Esophagus muscularis mucosa (tissue), 4 donors: Measurements from ENCODE around the gene DGAT2. TPM values are rescaled to one million over a fixed set of nuclear protein-coding genes. Genes with fewer than 3 reads are reported as not detected.

Experiments used
- DNase-seq: peaks from one replicate; pipeline ENCODE4 v3.0.0-alpha.2; 2017; ENCODE audit errors: extremely low spot score
- H3K27ac ChIP-seq, 4 donors: fragments of 200-600 bp; sonication (generic); replicated peaks in 1 of 4; 1 replicate in 3 of 4; 2 replicates in 1 of 4; pipeline ENCODE4 v1.5.1; 2016 to 2019; ENCODE audit warnings: mild to moderate bottlenecking in 1 of 4
- H3K27me3 ChIP-seq, 4 donors: fragments of 200-600 bp; sonication (generic); one replicate each; pipeline versions ENCODE4 v1.5.1 to v1.6.0; 2016 to 2019
- H3K36me3 ChIP-seq, 4 donors: fragments of 200-600 bp; sonication (generic); one replicate each; pipeline ENCODE4 v1.5.1; 2016 to 2019
- H3K4me1 ChIP-seq, 4 donors: fragments of 200-600 bp; sonication (generic); one replicate each; pipeline ENCODE4 v1.5.1; 2016 to 2019
- H3K4me3 ChIP-seq, 4 donors: fragments of 200-600 bp; sonication (generic); 1 replicate in 2 of 4; 2 replicates in 2 of 4; pipeline ENCODE4 v1.5.1; 2016 to 2019; ENCODE audit warnings: mild to moderate bottlenecking in 4 of 4, moderate library complexity in 1 of 4
- H3K9me3 ChIP-seq, 4 donors: fragments of 200-600 bp; sonication (generic); 1 replicate in 3 of 4; 2 replicates in 1 of 4; pipeline ENCODE4 v1.5.1; 2016 to 2019
- CTCF ChIP-seq, 3 experiments: fragments of 200-600 bp in 2 of 3; fragments of 450-650 bp in 1 of 3; sonication (generic) in 2 of 3; IDR thresholded peaks; one replicate each; pipeline ENCODE4 v1.5.1; 2017 to 2019; ENCODE audit warnings: antibody characterized with exemption in 3 of 3, mild to moderate bottlenecking in 2 of 3, moderate library complexity in 1 of 3
- EP300 ChIP-seq: sonication (generic); formaldehyde crosslinking; IDR thresholded peaks from one replicate; pipeline ENCODE4 v1.6.1; 2017; ENCODE audit warnings: antibody characterized with exemption
- POLR2A ChIP-seq: fragments of 450-650 bp; IDR thresholded peaks from one replicate; pipeline ENCODE4 v1.6.1; 2017; ENCODE audit warnings: antibody characterized with exemption, moderate library complexity, mild to moderate bottlenecking, low read depth
- POLR2AphosphoS5 ChIP-seq, 2 donors: sonication (generic); formaldehyde crosslinking; IDR thresholded peaks; one replicate each; pipeline ENCODE4 v1.6.1; 2017; ENCODE audit warnings: antibody characterized with exemption in 2 of 2
- WGBS: methylation state at CpG from one replicate; pipeline ENCODE4 v1.1.5; 2018; 5-methylcytosine and 5-hydroxymethylcytosine counted together
- intact Hi-C: fragments of 100-400 bp; cut with DNase I; formaldehyde crosslinking; loops from one replicate; pipeline ENCODE4 v1.15.1; 2023
- total RNA-seq, 4 donors: library from RNA; depleted of rRNA; stranded (reverse); fragments of >200 nt; gene quantifications; one replicate each; pipeline versions ENCODE4 v1.1.0 to v1.2.1, GENCODE V29; 2016

Gene DGAT2
- total RNA-seq, 4 donors from 2014 or later = 0.83 to 6.5 (median 2.0) TPM

GRCh38 chr11:75809111-75809510, 40.5 kb downstream of the DGAT2 start:
- WGBS = 67% methylated on average over 2 of the region's 2 CpGs
- Histone ChIP-seq H3K9me3 (no peaks in the 10 kb centered on the region), H3K36me3 (no peaks in the 10 kb centered on the region), H3K27me3 (no peaks in the 10 kb centered on the region), H3K27ac (no peak overlapping the region), H3K4me1 (peaks cover 4 to 7% (median 4%) of the 10 kb centered on the region in 4 donors), H3K4me3 (no peak overlapping the region)
- no peak for DNase-seq
- no peak for TF ChIP-seq CTCF (IDR thresholded peaks at IDR 0.05)
- no peak for TF ChIP-seq POLR2AphosphoS5 (IDR thresholded peaks at IDR 0.05)
- intact Hi-C loops = no loop called here

GRCh38 chr11:75809991-75810390, 41.4 kb downstream of the DGAT2 start:
- WGBS = 81% methylated on average over 2 of the region's 2 CpGs

GRCh38 chr11:75810637-75811390, 42.2 kb downstream of the DGAT2 start:
- H3K9me3 ChIP-seq = no peaks in the 10 kb centered on the region
- no peak overlapping the region for H3K4me3 ChIP-seq
- peaks cover 6 to 13% (median 9%) of the 10 kb centered on the region in 4 donors for H3K4me1 ChIP-seq
- no peak for DNase-seq
- H3K27me3 ChIP-seq = no peaks in the 10 kb centered on the region
- intact Hi-C loops = no loop called here
- no peak overlapping the region for H3K27ac ChIP-seq
- TF ChIP-seq POLR2AphosphoS5 (IDR thresholded peaks at IDR 0.05) (no peak), CTCF (IDR thresholded peaks at IDR 0.05) (no peak), POLR2A (no peak), EP300 (no peak)
- H3K36me3 ChIP-seq = no peaks in the 10 kb centered on the region
- 84% methylated on average over 8 of the region's 8 CpGs for WGBS

More at GRCh38 chr11:75809991-75810390, 41.4 kb downstream of the DGAT2 start:
- Histone ChIP-seq H3K36me3 (no peaks in the 10 kb centered on the region), H3K4me1 (peaks cover 6 to 11% (median 8%) of the 10 kb centered on the region in 4 donors), H3K27ac (no peak overlapping the region), H3K4me3 (no peak overlapping the region), H3K27me3 (no peaks in the 10 kb centered on the region), H3K9me3 (no peaks in the 10 kb centered on the region)
- intact Hi-C loops = no loop called here
- no peak for DNase-seq
- TF ChIP-seq POLR2AphosphoS5 (IDR thresholded peaks at IDR 0.05) (no peak), CTCF (IDR thresholded peaks at IDR 0.05) (no peak)

- Histone ChIP-seq H3K9me3 (no peaks in the 10 kb centered on the region), H3K4me1 (peaks cover 10 to 19% (median 16%) of the 10 kb centered on the region in 4 donors)
- 78% methylated on average over 2 of the region's 2 CpGs for WGBS
Measured at GRCh38 chr11:75811485-75811884, 42.9 kb downstream of the DGAT2 start.

More at GRCh38 chr11:75811485-75811884, 42.9 kb downstream of the DGAT2 start:
- no peaks in the 10 kb centered on the region for H3K27me3 ChIP-seq
- intact Hi-C loops = no loop called here
- TF ChIP-seq POLR2A = no peak
- no peak for TF ChIP-seq POLR2AphosphoS5 (IDR thresholded peaks at IDR 0.05)
- no peak for TF ChIP-seq EP300
- TF ChIP-seq CTCF (IDR thresholded peaks at IDR 0.05) = no peak
- H3K4me3 ChIP-seq = no peak overlapping the region
- no peaks in the 10 kb centered on the region for H3K36me3 ChIP-seq
- no peak overlapping the region for H3K27ac ChIP-seq
- no peak for DNase-seq
